DMS 273 treated with DMSO at 0.1 percent for 48 hours (cell line): ENCODE data around the gene PNP.
A peak's percentile ranks its signal among the peaks of the same experiment; 100 is the strongest.

ENCODE experiments used
- DNase-seq: peaks from one replicate; lab custom pipeline; 2025; lab: John Stamatoyannopoulos, UW

PNP gene

DNA sequence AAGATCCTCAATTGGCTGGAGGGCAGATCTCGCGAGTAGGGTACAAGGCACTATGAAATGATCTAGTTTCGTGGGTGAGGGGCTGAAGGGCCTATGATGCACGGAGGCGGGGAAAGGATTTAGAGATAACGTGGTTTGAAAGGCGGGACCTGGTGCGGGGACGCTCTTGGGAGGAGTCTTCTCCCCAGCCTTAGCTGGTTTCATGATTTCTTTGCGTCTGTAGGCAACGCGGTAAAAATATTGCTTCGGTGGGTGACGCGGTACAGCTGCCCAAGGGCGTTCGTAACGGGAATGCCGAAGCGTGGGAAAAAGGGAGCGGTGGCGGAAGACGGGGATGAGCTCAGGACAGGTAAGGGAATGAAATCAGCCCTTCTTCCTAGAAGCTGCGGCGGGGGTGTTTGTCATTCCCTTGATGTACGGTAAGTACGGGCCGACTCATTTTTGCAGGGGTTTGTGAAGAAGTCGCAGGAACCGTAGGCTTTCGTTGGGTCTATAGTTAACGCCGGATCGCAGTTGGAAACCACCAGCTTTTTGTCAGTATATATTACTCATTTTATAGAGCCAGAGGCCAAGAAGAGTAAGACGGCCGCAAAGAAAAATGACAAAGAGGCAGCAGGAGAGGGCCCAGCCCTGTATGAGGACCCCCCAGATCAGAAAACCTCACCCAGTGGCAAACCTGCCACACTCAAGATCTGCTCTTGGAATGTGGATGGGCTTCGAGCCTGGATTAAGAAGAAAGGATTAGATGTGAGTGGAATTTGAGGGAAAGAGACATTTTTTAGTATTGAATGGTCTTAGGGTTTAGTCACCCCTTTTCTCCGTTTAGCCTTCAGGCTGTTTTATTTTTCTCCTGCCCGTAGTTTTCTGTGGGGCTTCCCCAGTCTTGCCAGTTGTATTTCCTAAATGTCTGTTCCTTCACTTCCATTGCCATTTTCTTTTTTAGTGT, 13.6 kb upstream of the PNP start:
- no peak for DNase-seq

DNA sequence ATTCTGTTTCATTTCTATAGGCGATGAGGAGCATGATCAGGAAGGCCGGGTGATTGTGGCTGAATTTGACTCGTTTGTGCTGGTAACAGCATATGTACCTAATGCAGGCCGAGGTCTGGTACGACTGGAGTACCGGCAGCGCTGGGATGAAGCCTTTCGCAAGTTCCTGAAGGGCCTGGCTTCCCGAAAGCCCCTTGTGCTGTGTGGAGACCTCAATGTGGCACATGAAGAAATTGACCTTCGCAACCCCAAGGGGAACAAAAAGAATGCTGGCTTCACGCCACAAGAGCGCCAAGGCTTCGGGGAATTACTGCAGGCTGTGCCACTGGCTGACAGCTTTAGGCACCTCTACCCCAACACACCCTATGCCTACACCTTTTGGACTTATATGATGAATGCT, 12.2 kb upstream of the PNP start:
- no peak for DNase-seq

DNA sequence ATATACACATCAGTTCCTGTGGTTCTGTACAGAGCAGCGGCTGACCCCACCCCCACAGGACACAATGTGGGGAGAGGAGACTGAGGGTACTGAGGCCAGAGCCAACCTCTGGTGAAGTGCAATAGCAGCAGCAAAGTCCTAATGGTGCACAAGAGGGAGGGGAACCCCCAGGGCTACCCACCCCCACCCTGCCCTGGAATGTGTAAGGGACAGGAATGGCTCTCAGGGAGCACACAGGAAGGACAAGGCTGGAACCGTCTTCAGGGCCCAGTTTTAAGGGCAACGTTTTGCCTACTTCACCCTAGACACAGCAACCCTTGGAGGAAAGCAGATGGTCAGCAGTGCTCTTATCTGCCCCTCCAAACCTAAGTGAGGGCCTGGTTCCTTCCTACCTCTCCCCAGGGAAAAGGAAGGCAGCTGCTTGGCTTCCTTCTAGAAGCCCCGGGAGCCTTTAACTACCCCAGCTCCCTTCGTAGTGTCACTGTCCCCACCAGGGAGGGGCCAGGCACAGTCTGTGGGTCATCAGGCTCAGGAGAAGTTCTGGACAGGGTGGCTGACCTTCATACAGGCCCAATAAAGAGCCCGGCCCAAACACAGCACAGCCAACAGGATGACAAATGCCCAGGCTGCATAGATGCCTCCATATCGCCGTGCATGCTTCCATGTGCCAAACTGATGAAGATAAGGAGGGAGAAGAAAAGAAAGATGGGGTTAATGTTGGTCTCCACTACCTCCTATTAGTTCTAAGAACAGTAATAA, 11.0 kb upstream of the PNP start:
- DNase-seq: no peak

DNA sequence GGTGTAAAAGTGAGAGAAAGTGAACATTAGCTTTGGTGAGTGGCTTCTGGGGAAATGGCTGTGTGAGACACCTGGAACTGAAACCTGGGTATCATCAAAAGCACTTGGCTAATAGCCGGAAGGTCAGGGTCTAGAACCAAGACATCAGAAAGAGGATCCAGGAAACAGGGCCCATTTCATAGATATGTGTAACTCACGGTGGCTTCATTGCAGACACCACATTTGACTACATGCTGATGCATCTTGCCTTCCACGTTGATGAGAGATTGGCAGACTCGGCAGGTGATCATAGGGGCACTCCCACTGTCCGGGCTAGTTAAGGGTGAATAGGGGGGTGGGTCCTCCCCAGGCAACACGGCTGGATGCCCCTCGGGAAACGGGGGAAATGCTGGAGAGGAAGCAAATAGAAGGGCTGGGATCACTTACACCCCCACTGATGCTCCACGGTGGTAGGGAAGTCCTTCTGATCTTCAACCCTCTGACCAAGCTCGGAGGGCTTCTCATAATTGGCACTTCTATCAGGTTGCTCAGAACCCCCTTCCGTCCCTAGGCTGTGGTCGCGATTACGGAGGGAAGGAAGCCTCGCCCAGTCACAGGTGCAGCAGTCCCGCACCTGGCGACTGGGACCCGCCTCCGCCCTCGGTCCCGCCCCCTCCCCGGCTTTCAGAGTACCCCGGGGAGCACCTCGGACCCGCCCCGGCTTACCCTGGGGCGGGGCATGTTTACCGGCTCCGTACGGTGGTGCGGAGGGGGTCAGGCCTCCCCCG, 8.6 kb upstream of the PNP start:
- DNase-seq: no peak

DNA sequence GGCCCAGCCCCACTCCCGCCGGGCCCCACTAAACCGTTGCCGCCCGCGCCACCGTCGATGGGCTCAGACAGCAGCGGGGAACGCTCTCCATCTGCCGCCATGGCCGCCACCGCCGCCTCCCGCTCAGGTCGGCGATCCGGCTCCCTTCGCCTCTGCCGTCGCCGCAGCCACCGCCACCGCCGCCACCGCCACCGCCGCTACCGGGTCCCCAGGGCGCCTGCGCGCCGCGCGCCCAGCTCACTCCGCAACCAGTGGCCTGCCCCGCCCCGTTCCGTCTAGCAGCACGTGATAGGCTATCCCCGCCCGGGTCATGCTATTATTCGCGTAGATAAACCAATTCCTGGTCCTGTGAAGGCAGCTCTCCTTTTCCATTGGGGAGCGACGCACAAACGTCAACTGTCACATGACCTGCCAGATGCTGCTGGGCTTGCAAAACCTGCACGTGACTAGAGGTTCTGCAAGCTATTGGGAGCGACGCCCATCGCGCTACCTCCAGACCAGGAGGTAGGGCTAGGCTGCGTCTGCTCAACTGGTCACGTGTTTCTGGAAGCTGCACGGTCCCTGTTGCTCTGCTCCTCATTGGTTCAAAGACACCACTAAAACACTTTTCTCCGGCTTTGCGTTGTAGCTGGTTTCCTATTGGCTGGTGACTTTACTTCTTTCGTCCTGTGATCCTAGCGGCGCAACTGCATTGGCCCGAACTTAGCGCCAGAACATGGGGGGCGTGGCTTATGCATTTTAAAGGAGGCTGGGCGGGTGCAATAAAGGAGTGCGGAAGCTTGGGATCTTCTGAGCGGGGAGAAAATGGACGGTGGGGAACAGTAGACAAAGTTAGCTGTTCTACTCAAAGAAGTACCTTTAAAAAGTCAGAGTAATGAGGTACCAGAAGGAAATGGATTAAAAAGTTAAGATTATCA, 7.7 kb upstream of the PNP start, which contains the start of gene PIP4P1:
TSS of gene PIP4P1 (minus strand) at position 210 of the 917 bp plus-strand sequence. CDS start at position 101, 109 bp downstream.
- DNase-seq: peak; percentile 99

DNA sequence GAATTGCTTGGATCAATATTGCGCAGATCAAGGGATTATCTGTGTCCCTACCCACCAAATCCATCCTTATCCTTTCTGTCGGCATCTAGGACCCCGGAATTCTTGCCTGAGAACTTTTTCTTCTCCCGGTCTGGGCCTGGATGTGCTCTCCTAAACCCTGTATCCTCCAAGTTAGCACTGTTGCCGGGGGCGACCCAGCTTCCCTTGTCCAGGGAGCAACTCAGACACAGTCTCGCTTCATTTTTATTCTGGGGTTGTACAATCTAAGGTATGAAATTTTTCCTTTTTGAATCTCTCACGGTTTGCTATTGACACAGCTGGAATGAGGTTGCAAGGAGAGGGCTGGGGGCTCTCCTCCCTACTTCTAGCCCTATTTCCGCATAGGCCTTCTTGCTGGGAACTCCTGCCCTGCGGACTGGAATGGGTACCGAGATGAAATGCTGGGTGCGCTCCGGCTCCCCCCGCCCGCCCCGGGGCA, 403 bp upstream of the PNP start:
- DNase-seq: no peak

DNA sequence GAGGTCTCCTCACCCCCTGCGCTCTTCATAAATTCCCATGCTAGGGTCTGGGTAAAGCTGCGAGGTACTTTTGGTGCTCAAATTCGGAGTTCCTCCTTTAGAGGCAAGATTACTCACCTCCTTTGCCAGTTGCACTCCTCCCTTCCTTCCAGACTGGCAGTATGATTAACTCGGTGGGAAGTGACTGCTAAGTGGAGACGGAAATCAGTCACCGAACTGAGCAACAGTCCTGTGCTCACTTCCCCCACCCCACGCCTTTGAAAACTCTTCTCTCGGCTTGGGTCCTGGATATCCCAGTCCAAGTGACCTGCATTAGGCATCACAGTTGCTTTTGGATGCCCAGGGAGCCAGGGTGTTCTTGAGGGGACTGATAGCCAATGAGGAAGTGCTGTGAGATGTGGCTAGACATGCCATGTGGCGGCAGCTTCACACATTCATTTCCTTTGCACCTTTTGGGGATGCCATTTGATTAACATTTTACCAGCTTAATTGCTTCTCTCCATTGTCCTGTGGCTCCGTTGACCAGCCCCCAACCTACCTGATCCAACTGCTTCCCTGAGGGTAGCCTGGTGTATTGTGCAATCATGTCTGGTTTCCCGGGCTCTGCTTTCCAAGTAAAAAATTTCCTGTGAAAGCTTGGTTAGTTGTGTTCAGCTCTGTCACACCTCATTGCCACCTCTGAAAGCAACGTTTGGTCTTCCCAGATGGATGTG, 840 bp downstream of the PNP start:
- no peak for DNase-seq

DNA sequence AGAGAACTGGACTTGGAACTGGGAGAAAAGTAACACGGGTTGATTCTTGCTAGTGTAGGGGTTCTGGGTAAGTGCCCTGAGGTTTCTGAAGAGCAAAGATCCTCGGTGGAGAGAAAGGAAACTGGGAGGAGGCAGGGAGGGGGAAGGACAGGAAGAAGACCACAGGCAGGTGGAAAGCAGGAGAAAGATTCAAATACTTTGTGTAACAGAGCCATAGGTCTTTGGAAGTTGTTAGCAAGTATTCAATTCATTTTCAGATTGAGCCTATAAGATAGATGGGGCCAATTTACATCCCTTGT, 1.3 kb downstream of the PNP start:
- no peak for DNase-seq

DNA sequence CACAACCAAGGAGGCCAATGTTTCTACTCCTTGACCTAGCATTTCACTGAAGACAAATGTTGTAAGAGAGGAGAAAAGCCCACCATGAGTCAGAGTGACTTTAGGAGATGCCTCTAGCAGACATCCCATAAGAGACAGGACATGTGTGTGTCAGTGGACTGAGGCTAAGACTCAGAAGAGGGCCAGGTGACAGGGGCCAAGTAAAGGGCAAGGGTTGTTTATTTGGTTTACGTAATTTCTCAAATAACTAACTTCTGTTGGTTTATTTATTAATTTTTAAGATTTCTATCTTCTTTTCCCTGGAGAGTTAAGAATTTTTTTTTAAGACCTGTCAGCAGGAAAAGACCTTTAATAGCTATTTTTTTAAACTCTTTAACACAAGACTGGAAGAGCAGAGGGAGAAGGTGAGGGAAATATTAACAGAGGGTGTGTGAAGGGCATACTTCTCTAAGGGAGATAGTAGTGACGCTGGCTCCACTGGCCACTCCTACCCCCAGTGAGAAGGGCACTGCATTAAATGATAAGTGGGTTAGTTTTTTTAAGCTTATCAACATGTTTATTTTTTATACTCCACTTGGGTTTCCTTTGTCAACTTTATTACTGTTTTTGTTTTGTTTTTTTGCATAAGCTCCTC, 3.4 kb downstream of the PNP start:
- DNase-seq: no peak

DNA sequence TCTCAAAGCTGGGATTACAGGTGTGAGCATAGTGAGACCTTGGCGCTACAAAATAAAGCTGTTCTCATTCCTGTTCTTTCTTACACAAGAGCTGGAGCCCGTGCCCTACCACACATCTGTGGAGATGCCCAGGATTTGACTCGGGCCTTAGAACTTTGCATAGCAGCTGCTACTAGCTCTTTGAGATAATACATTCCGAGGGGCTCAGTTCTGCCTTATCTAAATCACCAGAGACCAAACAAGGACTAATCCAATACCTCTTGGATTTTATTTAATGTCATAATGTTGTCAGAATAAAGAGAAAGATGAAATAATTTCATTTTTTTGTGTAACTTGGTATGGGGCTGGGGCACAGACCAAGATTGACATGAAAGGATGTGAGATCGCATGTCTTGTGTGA, 7.6 kb downstream of the PNP start:
- no peak for DNase-seq

DNA sequence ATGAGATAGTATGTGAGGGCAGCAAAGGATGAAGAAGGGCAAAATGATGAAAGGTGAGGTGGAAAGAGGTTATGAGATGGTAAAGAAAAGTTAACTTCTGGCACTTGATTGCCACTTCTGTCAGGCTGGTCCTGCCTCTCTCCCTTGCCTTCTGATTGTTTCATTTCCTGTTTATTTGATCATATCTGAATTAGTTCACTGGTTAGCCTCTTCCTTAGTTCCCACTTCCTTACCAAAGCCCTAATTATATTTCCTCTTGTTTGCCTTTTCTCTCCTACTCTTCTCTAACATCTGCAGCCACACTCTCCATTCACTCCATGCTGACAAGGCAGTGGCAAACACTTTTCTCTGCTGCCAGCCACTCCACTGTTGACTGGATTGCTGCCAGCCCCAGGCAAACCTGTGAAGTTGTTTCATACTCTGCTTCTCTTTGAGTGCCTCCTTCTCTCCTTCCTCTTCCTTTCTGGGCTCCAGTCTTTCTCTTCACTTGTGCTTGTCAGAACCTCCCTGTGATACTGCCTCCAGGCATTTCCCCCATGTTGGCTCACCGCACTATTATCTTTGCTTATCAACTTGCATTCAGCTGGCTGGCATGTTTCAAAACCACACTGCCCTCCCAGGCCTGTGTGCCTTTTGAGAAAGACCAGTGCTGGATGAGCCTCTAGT, 8.1 kb downstream of the PNP start:
- no peak for DNase-seq

DNA sequence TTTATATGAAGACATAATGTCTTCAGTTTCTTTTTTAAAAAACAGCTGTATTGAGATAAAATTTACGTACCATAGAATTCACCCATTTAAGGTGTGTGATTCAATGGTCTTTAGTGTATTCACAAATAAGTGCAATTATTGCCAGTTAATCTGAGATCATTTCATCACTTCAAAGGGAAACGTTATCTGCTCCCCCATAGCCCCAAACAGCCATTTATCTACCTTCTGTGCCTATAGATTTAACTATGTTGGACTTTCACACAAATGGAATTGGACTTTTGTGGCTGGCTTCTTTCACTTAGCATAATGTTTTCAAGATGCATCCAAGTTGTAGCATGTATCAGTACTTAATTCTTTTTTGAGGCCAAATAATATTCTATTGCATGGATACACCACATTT, 9.7 kb downstream of the PNP start:
- DNase-seq: no peak

DNA sequence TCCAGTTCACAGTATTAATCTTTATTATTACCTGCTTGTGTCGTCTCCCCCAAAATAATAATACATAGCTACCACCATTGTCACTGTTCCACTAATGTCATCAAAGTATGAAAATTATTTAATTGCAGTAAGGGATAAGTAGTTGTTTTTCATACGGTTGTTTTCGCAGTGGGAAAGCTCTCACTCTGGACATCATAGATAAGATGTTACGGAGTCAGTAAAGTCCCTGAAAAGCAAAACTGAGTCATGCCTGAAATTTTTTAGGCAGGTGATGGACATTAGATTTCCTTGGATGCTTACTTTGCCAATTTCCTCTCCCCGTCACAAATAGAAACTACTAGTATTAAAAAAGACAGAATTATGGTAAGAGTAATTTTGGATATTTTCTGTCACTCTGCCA, 13.2 kb downstream of the PNP start:
- DNase-seq: no peak

DNA sequence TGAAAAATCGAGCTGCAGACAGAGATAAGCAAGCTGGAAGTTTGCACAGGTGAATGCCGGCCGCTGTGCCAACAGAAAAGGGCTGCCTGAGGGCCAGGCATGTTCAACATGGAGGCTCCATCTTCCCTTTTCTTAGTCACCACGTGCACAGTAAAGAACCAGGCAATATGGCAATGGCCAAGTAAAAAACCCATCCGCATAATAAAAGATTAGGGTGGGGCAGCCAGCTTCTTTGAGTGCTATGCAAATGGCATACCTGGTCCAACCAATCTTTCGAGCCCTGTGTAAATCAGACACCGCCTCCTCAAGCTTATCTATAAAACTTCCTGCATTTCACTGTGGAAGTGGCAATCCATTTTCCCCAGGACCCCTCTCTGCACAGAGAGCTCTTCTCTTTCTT, 16.7 kb downstream of the PNP start:
- no peak for DNase-seq

DNA sequence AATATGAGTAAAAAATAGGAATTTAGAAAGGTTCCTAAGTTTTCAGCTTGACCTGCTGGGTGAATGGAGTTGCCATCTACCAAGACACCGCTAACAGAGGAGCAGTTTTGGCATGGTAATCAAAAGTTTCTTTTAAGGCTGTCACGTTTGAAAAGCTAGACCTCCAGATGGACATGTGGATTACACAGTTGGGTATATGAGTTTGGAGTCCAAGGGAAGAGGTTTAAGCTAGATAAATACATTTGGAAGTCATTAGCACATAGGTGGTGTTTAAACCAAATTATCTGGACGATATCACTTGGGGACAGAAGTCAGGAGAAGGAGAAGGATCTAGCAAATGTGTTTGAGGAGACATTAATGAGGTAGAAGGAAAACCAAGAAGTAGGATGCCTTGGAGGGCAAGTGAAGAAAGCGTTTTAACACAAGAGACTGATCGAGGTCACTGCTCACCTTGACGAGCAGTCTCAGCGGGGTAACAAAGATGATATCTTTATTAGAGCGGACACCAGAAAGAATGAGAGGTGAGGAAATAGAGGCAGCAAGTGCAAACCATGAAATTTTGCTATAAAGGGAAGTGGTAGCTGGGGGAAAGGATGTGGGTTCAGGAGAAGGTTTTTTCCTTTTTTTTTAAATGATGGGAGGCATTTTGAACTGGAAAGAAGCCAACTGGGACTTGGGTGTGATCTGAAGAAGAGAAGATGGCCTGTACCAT, 17.6 kb downstream of the PNP start:
- no peak for DNase-seq

DNA sequence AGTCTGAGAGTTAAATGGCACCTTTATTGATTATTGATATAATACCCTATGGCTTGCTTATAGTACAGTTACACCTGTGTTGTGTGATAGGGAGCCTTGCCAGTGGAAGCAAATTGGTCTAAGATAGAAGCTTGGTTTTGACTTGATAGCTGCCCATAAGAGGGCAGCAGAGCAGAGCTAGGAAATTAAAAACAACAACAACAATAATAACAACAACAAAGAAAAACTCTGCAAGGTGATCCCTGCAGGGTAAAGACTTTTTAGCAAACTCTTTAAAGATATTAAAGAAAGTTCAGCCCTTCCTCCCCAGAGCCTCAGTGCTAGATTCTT, 18.2 kb downstream of the PNP start:
- no peak for DNase-seq

DNA sequence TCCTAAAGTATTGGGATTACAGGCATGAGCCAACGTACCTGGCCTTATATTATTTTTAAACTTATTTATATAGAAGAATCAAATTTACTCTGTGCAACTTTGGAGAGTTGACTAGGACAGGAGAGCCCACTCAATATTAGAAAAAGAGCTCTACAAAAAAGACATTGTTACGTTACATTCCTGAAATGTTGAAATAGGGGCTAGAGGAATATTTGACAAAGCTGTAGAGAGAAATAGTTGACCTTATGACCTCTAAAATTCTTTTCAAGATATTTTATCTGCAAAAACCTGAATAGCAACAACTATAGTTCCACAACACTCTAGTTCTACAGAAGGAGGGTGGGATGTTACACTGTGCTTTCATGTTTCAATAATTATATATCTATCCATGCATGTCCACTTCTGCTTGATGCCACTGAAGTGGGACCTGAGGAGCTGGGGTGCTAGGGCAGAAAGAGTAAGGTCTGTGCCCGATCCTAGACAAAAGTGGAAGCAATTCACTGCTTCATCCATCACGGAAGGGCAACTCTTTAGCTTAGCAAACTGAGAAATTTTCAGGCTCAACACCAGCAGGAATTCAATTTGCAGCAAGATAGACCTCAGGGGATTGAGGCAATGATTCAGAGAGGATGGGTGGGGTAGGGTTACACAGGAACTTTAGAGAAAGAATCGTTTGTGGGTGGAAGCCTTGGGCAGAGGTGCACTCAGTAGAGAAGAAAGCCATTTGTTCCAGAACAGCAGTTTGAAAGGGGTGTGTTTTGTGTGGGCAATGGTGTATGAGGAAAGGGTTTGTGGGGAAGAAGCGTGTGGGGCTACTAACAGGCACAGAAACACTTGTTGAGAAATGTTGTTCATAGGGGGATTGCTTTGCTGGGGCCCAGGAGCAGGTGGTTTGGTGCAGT, 20.1 kb downstream of the PNP start:
- DNase-seq: no peak

DNA sequence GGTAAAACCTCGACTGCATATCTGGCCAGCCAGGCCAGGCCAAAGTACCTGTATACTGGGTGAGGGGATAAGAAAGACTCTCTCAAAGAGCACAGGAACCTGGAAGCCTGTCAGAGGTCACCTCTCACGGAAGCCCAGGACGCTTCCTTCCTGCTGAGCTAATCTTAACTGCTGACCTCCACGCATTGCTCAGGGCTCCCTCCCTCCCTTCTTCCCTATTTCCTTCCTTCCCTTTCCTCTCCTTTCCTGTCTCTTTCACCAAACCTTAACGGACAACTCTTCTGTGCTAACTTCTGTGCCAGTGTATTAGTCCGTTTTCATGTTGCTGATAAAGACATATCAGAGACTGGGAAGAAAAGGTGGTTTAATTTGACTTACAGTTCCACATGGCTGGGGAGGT, 21.4 kb downstream of the PNP start:
- DNase-seq: no peak
